GM21786 (cell line): ENCODE results near the gene SETD9.
A peak's percentile ranks its signal among the peaks of the same experiment; 100 is the strongest.

Source experiments
- ATAC-seq: cut with Tn5 transposase; IDR thresholded peaks from one replicate; pipeline ENCODE4 v1.9.1; 2021; ENCODE audit not compliant: unreplicated experiment

The SETD9 gene

GRCh38 chr5:56922922-56923321 lies 13.5 kb downstream of the SETD9 start:
- no peak for ATAC-seq

GRCh38 chr5:56934325-56934724 lies 24.9 kb downstream of the SETD9 start:
- ATAC-seq, result no peak

- ATAC-seq, result no peak
Observed at GRCh38 chr5:56938858-56939257, 29.5 kb downstream of the SETD9 start.

GRCh38 chr5:56941981-56942380 lies 32.6 kb downstream of the SETD9 start:
- ATAC-seq, result no peak

DNA sequence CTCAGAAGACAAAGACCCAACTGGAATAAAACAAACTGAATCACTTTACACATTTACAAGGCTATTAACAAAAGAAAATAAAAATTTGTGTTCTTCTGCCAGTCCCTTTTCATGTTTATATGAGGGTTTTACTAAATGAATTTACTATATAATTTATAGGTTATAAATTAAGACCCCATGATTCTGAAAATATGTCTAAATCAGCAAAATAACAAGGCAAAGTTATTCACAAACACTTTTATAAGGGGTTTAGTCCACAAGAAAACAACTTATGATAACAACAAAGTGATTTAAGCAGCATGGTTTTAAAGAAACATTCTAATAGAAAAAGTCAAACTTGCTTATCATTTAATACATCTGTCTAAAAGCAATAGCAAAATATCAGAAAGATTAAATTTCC lies 37.7 kb downstream of the SETD9 start:
- no peak for ATAC-seq

GRCh38 chr5:56950626-56951125 lies 41.3 kb downstream of the SETD9 start:
- peak; percentile 43 for ATAC-seq

GRCh38 chr5:56951126-56951945 lies 41.9 kb downstream of the SETD9 start:
- peak; percentile 36 for ATAC-seq

- peak; percentile 90 for ATAC-seq
Observed at GRCh38 chr5:56951946-56952691, 42.7 kb downstream of the SETD9 start, which contains the start of gene MIER3. Gene MIER3, minus strand, starts transcription at chr5:56952123. Its CDS starts 21 bp downstream, at chr5:56952102.

GRCh38 chr5:56954262-56954661 lies 44.9 kb downstream of the SETD9 start:
- no peak for ATAC-seq

GRCh38 chr5:56958595-56958994 lies 49.2 kb downstream of the SETD9 start:
- no peak for ATAC-seq

- no peak for ATAC-seq
Observed at GRCh38 chr5:56959326-56959725, 49.9 kb downstream of the SETD9 start.

- ATAC-seq, result no peak
Observed at GRCh38 chr5:56961746-56962145, 52.4 kb downstream of the SETD9 start.

GRCh38 chr5:56962286-56962685 lies 52.9 kb downstream of the SETD9 start:
- no peak for ATAC-seq

- no peak for ATAC-seq
Observed at GRCh38 chr5:56963246-56963645, 53.9 kb downstream of the SETD9 start.

DNA sequence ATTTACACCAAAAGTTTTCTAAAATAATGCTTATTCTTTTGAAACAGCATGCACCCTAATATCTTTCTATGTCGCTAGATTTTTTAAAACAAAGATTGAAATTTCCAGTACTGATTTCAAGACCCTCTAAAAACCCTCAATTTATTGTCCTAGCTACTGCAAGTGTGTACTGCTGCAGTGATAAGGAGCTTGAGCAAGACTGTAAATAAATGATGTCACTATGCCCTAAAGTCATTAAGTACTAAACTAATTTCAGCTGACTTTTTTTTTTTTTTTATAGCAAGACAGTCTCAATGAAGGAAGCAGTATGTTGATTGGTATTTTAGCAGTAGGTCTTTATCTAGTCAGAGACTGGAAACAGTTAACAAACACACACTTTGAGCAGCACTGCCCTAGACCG lies 54.8 kb downstream of the SETD9 start:
- ATAC-seq, result no peak
